SK-N-DZ (cell line): ENCODE measurements around the gene ZNF800.

Experiments
- DNase-seq: peaks from one replicate; pipeline ENCODE4 v3.0.0-alpha.2; 2015; ENCODE audit warnings: low spot score

The ZNF800 gene

DNA sequence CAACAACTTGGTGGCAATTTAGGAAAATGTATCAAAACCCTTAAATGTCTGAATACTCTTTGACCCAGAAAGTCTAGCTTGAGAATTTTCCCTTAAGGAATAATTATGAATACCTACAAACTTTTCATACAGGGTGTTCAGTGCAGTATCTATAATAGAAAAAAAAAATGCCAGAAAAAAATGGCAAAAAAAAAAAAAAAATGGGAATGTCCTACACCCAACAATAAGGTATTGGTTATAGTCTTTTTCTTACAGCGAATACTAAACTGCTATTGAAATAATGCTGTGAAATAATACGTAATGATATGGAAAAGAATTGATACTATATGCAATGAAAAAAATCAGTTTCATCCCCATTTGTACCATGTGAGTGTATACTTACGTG lies 44.3 kb downstream of the ZNF800 start:
- no peak for DNase-seq

DNA sequence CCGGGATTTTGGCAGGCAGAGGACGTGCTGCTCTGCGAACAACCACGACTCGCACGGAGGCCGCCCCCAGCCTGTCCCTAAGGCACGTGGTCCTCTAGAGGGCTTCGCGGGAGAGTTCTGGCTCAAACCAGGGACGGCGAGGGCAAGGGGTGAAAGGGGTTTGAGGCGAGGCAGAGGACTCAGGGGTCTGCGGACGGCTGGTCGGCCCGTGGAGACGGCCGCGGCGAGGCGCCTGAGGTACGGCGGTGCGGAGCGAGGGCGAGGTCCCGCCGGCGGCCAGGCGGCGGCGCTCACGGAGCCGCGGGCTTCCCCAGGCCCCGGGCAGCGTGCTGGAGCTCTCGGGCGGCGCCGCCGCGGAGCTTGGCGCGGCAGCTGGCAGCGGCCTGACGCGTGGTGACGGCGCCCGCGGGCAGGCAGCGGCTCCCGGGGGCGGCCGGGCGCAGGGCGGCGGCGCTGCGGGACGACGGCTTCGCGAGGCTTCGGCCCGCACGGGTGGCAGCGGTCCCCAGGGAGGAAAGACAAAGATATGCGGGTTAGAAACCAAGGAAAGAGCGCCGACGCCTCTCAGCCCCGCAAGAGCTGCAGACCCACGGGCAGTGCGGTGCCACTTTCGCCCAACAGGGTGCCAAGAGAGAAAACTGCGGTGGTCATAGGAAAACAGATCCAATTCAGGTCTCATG lies 44.8 kb downstream of the ZNF800 start:
- peak; percentile 31 for DNase-seq

DNA sequence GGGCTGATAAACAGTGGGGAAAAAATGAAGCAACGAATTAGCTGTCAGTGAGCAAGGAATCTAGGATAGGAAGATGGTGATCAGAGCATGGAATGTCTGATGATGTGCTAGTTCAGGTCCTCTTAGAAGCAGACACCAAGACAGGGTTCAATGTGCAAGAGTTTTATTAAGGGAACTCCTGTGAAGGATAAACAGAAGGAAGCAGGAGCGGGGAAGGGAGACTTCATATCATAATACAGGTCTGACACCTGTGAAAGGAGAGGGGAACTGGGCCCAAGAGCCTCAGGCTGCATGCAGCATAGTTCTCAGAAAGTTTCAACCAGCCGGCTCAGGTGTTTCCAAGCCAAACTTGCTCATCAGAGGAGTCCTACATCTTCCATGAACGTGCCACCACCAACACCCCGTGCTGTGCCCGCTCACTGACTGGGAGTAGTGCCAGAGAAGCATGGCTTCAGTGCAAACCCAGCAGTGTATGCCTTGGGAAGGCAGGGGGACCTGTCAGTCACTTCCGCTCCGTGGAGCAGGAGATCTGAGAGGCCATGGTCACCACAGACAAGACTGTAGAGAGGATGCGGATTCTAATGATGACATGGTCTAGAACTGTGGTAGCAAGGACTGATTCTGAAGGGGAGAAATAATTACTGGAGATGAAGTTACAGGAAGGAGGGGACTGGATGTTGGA lies 45.8 kb downstream of the ZNF800 start:
- no peak for DNase-seq

DNA sequence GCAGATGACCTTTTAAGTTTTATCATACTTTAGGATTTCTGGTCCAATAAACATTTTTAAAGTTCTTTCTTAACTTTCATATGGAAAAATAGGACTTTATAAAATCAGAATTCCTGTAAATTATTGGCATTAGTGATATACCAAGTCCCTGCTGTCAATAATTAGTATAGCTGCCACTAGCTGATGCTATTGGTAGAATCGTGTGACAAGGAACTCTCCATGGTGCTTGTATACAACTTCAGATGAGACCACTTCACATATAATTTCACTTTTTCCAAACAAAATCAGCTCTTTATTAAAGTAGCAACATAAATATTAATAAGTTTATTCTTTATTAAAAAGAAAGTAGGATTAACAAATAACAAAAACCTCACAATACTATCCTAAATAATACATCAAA lies 49.9 kb downstream of the ZNF800 start:
- DNase-seq = no peak

DNA sequence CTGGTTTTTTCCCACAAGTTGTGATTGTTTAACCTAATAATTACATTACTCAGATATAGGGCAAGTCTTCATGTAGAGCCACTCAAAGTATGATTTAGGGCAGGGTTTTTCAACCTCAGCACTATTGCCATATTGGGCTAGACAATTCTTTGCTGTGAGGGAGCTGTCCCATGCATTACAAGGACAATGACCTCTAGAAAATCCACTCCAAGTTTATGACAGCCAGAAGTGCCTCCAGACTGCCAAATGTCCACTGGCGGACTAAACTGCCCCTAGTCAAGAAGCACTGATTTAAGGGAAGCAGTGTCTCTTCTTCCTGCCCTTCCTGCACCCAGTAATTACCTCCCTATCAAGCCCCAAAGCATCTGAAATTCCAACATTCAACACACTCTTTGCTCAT lies 54.4 kb downstream of the ZNF800 start:
- no peak for DNase-seq

DNA sequence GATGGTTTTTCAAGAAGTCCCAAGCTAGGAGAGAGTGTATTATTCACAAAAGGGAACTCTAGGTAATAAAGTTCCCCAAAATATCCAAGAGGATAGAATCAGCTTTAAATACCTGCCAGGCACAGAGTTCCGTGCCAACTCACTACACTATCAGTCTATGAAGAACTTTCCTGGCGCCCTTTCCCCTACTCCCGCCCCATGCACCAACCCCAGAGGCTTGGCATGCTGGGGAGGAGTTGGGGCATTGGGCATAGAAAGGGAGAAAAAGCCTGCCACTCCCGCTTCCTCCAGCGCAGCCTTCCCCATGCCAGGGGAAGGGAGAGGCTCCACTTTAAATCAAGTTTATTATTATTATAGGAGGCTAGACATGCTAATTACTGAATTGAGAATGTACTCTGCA lies 54.9 kb downstream of the ZNF800 start:
- no peak for DNase-seq

DNA sequence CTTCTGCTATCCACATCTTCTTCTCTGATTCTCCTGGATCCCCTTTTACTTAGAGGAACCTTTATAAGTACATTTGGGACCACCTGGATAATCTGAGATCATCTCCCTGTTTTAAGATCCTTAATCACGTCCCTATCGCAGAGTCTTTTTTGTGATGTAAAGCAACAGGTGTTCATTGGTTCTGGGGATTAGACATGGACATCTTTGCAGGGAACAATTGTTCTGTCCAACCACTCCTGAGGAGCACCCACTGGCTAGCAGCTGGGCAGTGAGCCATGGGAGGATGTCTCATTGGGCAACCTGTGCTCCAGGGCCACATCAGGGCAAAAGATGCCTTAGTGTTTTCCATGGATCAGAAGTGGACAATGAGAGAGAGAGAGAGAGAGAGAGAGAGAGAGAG lies 56.0 kb downstream of the ZNF800 start:
- DNase-seq = no peak

DNA sequence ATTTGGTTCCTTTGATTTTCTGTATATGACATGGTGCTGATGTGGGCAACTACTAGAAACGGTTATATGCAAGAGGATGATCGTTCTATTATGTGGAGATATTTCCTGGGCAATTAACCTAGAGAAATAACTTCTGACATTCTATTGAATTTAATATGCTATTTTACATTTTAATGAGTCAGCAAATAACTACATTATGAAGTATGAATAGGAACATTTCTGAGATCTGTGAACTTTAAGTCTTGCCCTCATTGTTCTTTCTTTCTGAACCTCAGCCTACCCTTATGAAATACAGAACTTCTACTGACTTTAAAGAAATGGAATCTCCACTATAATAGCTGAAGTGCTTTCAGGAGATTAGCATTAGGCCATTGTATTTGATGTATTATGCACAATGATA lies 59.6 kb downstream of the ZNF800 start:
- no peak for DNase-seq

DNA sequence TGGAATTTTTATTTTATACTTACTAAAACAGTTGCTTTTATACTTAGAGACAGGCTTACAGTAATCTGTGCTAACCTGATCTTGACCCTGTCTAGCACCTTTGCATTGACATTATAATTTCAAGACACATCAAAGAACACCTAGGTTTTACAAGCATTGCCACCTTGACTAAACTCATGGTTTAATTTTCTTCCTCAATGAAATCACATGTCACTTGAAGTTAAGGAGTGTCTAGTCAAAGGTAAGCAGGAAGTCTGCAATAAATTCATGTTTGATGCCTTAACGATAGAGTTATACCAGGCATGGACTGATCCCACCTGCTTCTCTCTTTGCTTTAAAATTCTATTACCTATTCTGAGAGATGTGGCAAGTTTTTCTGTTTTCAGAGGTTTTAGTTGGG lies 62.4 kb downstream of the ZNF800 start:
- no peak for DNase-seq

DNA sequence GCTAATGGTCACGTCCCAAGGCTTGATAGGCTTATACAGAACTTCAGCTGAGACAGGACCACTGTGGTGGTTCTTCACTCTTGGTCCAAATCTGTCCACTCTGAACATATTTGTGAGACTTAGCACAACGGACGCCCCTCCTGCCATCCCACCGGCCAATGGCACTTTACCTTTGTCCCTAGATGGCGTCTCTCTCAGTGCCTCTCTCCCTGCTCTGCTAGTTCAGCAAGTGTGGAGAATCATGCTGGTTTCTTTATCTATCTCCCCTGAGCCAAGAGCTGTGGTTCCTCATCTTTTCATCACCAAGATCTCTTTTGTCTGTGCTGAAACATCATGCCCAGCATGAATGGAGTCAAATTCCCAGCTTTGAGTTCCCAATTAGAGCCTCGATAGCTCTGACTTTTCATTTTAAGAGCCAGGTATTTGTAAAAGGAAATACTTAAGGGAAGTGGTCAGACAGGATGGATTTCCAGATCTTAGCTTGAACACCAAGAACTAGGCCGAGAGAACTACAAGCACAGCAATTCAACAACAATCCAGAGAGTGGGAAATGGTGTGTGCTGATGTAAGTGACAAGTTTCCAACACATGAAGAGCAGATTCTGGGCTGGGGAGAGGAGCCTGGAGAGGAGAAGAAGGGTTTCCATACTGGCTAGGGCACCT lies 69.5 kb downstream of the ZNF800 start:
- DNase-seq = no peak

DNA sequence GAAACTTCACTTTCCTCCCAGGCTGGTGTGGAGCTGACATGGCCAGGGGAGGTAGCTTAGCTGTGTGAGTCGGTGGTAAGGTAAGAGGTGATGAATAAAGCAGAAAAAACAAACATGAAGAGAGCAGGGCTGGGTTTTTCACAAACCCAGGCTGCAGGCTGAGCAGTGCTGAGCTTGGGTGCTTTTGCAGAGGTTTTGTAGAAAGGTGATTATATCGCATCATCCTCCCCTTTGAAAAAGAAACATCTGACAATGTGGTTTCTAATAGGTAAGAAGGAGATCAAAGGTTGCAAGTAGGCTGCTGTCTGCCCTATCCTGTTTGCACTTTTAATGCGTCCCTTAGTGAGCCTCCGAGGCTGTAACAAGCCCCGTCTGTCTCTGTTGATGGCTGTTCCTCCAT lies 70.2 kb downstream of the ZNF800 start:
- no peak for DNase-seq

DNA sequence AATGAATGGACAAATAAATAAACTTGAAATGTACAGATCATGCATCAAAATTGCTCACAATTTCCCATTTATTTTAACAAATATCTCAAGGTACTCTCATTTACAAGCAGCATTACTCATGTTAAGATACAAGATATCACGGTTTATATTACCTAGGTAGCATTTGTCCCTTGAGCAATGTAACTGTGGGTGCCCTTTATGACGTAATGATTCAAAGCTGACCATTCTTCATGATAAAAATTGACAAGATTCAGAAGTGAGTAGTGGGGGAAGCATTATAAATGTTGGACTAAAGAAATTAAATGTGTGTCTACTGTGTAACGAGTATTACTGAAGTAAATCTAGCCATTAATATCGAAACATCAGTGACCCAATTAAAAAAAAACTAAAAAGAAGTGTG lies 71.5 kb downstream of the ZNF800 start:
- no peak for DNase-seq
